ENCODE data around the gene TENT4B.

DNA sequence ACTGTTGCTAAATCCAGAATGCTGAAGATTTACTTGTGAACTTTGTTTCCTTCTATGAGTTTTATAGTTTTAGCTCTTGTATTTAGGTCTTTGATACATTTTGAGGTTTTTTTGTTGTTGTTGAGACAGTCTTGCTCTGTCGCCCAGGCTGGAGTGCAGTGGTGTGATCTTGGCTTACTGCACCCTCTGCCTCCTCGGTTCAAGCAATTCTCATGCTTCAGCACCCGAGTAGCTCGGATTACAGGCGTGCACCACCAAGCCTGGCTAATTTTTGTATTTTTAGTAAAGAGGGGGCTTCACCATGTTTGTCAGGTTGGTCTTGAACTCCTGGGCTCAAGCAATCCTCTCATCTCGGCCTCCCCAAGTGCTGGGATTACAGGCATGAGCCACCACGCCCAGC, 14.4 kb downstream of the TENT4B start:
- no peak for TF ChIP-seq CTCF (IDR thresholded peaks at IDR 0.05; ENCODE audit: low read length)
- no peak for TF ChIP-seq EZH2 (IDR thresholded peaks at IDR 0.05; ENCODE audit: borderline replicate concordance, low read length)

Data from OCI-LY1 (cell line).